Trophoblast cell (in vitro differentiated cells and primary cell): ENCODE measurements around the gene SOX9.

ENCODE experiments used
- DNase-seq, 2 donors: peaks; one replicate each; pipeline ENCODE4 v3.0.0-alpha.2; 2016
- H2AFZ ChIP-seq: 2 replicates; pipeline ENCODE4 v1.6.1; 2013; ENCODE audit warnings: low read length, moderate library complexity, mild to moderate bottlenecking; ENCODE audit not compliant: insufficient read depth, poor library complexity
- H2AK5ac ChIP-seq: 2 replicates; pipeline ENCODE4 v1.6.1; 2013; ENCODE audit warnings: mild to moderate bottlenecking, low read length
- H2BK120ac ChIP-seq: 2 replicates; pipeline ENCODE4 v1.6.1; 2013; ENCODE audit warnings: low read length, mild to moderate bottlenecking, moderate library complexity; ENCODE audit not compliant: insufficient read depth, poor library complexity
- H2BK12ac ChIP-seq: 2 replicates; pipeline ENCODE4 v1.6.1; 2013; ENCODE audit warnings: mild to moderate bottlenecking, low read length, moderate library complexity
- H2BK5ac ChIP-seq: 2 replicates; pipeline ENCODE4 v1.6.1; 2013; ENCODE audit warnings: low read length, low read depth, moderate library complexity, mild to moderate bottlenecking; ENCODE audit not compliant: poor library complexity
- H3K14ac ChIP-seq: 2 replicates; pipeline ENCODE4 v1.6.1; 2013; ENCODE audit warnings: mild to moderate bottlenecking, low read length
- H3K18ac ChIP-seq: 2 replicates; pipeline ENCODE4 v1.6.1; 2013; ENCODE audit warnings: mild to moderate bottlenecking, low read length
- H3K23ac ChIP-seq: 2 replicates; pipeline ENCODE4 v1.6.1; 2013; ENCODE audit warnings: low read length
- H3K27ac ChIP-seq: 2 replicates; pipeline ENCODE4 v1.5.1; 2013; ENCODE audit warnings: low read depth, mild to moderate bottlenecking, inconsistent platforms, low read length, moderate library complexity
- H3K27me3 ChIP-seq: 2 replicates; pipeline ENCODE4 v1.6.1; 2013; ENCODE audit warnings: inconsistent platforms, mild to moderate bottlenecking, low read length, moderate library complexity; ENCODE audit not compliant: insufficient read depth
- H3K36me3 ChIP-seq, 2 experiments: 1 replicate in 1 of 2; 2 replicates in 1 of 2; pipeline ENCODE4 v1.6.1; 2013; ENCODE audit warnings: low read length in 2 of 2, mild to moderate bottlenecking in 2 of 2, moderate library complexity in 1 of 2; ENCODE audit not compliant: insufficient read depth in 2 of 2, control insufficient read depth in 1 of 2
- H3K4ac ChIP-seq: 2 replicates; pipeline ENCODE4 v1.6.1; 2013; ENCODE audit warnings: low read depth, mild to moderate bottlenecking, low read length, moderate library complexity
- H3K4me1 ChIP-seq, 2 experiments: 1 replicate in 1 of 2; 2 replicates in 1 of 2; pipeline ENCODE4 v1.6.1; 2013; ENCODE audit warnings: low read length in 2 of 2, mild to moderate bottlenecking in 2 of 2, moderate library complexity in 1 of 2; ENCODE audit not compliant: insufficient read depth in 2 of 2, control insufficient read depth in 1 of 2
- H3K4me2 ChIP-seq: 2 replicates; pipeline ENCODE4 v1.6.1; 2013; ENCODE audit warnings: inconsistent platforms, mild to moderate bottlenecking, low read length, moderate library complexity
- H3K4me3 ChIP-seq: 2 replicates; pipeline ENCODE4 v1.5.1; 2013; ENCODE audit warnings: mild to moderate bottlenecking, low read depth, low read length, inconsistent platforms
- H3K79me1 ChIP-seq: one replicate; pipeline ENCODE4 v1.6.1; 2013; ENCODE audit warnings: low read length
- H3K79me2 ChIP-seq: 2 replicates; pipeline ENCODE4 v1.6.1; 2013; ENCODE audit warnings: low read length, mild to moderate bottlenecking; ENCODE audit not compliant: control insufficient read depth, insufficient read depth, poor library complexity
- H3K9ac ChIP-seq: 2 replicates; pipeline ENCODE4 v1.6.1; 2013; ENCODE audit warnings: mild to moderate bottlenecking, low read length
- H3K9me3 ChIP-seq: 2 replicates; pipeline ENCODE4 v1.6.1; 2013; ENCODE audit warnings: low read depth, mild to moderate bottlenecking, control low read depth, inconsistent platforms, low read length; ENCODE audit not compliant: insufficient read depth
- H4K12ac ChIP-seq: 2 replicates; pipeline ENCODE4 v1.6.1; 2013; ENCODE audit warnings: low read depth, mild to moderate bottlenecking, low read length, moderate library complexity
- H4K8ac ChIP-seq: 2 replicates; pipeline ENCODE4 v1.6.1; 2013; ENCODE audit warnings: low read depth, mild to moderate bottlenecking, low read length, moderate library complexity
- H4K91ac ChIP-seq: one replicate; pipeline ENCODE4 v1.6.1; 2013; ENCODE audit warnings: low read depth, mild to moderate bottlenecking, low read length, moderate library complexity
- WGBS: extraction: QIAGEN DNeasy Blood & Tissue Kit; methylation state at CpG from one replicate; pipeline ENCODE4 v1.1.7; 2013; ENCODE audit warnings: missing lambda C conversion rate; ENCODE audit not compliant: insufficient read length, insufficient coverage; ENCODE audit errors: extremely low coverage; 5-methylcytosine and 5-hydroxymethylcytosine counted together

The SOX9 gene

DNA sequence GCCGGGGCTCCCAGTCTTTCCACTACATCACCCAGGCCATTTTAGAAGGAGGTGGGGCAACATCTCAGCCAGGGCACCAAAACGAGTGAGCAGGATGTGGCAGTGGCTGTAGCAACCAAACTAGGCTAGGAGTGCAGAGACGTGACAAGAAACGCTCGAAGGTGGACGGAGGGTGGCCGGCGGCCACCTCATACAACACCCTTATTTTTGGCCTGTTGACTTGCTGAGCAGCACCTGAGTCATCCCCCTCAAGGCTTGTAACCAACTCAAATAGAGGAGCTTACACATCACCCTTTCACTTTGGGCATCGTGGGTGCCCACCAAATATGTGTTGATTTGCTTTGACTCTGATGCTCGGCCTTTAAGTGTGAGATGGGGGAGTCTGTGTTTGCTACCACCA is 23.7 kb upstream of the SOX9 start:
- DNase-seq = no peak
- H2BK5ac ChIP-seq = no peak overlapping the region
- H2BK120ac ChIP-seq = no peak overlapping the region
- no peaks in the 10 kb centered on the region for H3K27me3 ChIP-seq
- H3K4me1 ChIP-seq = no peaks in the 10 kb centered on the region
- no peak overlapping the region for H3K14ac ChIP-seq
- no peak overlapping the region for H3K4me2 ChIP-seq
- H3K4me3 ChIP-seq = no peak overlapping the region
- WGBS = no CpG with 5 or more reads among the region's 10 CpGs
- H4K8ac ChIP-seq = no peak overlapping the region
- no peaks in the 10 kb centered on the region for H3K36me3 ChIP-seq
- H2BK12ac ChIP-seq = no peak overlapping the region
- no peak overlapping the region for H2AFZ ChIP-seq
- no peak overlapping the region for H3K18ac ChIP-seq
- H3K4ac ChIP-seq = no peak overlapping the region
- H3K79me1 ChIP-seq = no peaks in the 10 kb centered on the region
- no peaks in the 10 kb centered on the region for H3K9me3 ChIP-seq
- no peak overlapping the region for H4K12ac ChIP-seq
- H3K9ac ChIP-seq = no peak overlapping the region
- H3K23ac ChIP-seq = no peak overlapping the region
- no peak overlapping the region for H4K91ac ChIP-seq
- H2AK5ac ChIP-seq = no peak overlapping the region
- H3K79me2 ChIP-seq = no peaks in the 10 kb centered on the region
- no peak overlapping the region for H3K27ac ChIP-seq

DNA sequence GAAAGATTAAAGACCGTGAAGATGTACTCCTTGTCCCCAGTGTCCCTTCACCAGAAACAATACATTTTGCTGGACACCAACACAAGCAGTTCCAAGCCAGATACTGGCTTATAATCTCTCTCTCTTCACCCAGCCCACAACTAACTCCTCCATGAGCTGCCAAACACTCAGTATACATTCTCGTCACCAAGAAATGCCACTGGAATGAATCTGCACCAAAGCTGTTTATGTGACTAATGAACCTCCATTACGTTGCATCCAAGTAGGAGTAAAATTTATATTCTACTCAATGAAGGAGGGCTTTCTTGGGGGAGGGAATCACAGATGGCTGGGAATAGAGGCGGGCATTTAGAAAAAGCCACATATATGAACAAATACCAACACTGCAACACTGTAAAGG is 20.9 kb upstream of the SOX9 start:
- DNase-seq = no peak
- no CpG with 5 or more reads among the region's 4 CpGs for WGBS

DNA sequence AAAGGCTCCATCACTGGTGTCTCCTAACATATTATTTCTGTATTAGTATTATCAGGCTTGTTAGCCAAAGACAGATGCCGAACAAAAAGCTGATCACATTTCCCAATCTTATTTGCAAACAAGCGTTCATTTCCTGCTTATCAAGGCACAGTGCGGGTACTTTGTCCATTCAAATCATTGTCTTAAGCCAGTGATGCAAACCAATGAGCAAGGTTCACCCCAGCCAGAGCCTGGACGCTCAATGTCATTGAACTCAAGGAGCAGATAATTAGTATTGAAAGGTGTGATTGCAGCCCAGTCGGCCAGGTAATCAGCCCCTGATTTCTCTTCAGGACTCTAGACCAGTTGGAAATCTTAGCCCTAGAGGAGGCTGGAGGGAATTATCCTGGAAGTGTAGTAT is 20.4 kb upstream of the SOX9 start:
- no peak overlapping the region for H3K4me2 ChIP-seq
- H3K23ac ChIP-seq = no peak overlapping the region
- no peak overlapping the region for H2BK12ac ChIP-seq
- H2BK120ac ChIP-seq = no peak overlapping the region
- H3K4me3 ChIP-seq = no peak overlapping the region
- H4K8ac ChIP-seq = no peak overlapping the region
- no peaks in the 10 kb centered on the region for H3K79me2 ChIP-seq
- H3K27ac ChIP-seq = no peak overlapping the region
- no peaks in the 10 kb centered on the region for H3K27me3 ChIP-seq
- H3K9me3 ChIP-seq = no peaks in the 10 kb centered on the region
- no peak overlapping the region for H3K9ac ChIP-seq
- no peak overlapping the region for H2AK5ac ChIP-seq
- no peak overlapping the region for H2BK5ac ChIP-seq
- H3K36me3 ChIP-seq = no peaks in the 10 kb centered on the region
- no peak overlapping the region for H3K18ac ChIP-seq
- H4K91ac ChIP-seq = no peak overlapping the region
- no peak overlapping the region for H3K4ac ChIP-seq
- H2AFZ ChIP-seq = no peak overlapping the region
- no peak for DNase-seq
- no peak overlapping the region for H3K14ac ChIP-seq
- H3K4me1 ChIP-seq = peaks cover 2% of the 10 kb centered on the region in 2 experiments
- no peak overlapping the region for H4K12ac ChIP-seq
- no CpG with 5 or more reads among the region's 5 CpGs for WGBS
- no peaks in the 10 kb centered on the region for H3K79me1 ChIP-seq

More for the DNA sequence above, 20.9 kb upstream of the SOX9 start:
- Histone ChIP-seq H2AK5ac (no peak overlapping the region), H3K4me3 (no peak overlapping the region), H3K18ac (no peak overlapping the region), H4K12ac (no peak overlapping the region), H3K79me2 (no peaks in the 10 kb centered on the region), H3K14ac (no peak overlapping the region), H3K79me1 (no peaks in the 10 kb centered on the region), H3K9ac (no peak overlapping the region), H4K8ac (no peak overlapping the region), H2BK12ac (no peak overlapping the region), H2AFZ (no peak overlapping the region), H3K36me3 (no peaks in the 10 kb centered on the region), H2BK5ac (no peak overlapping the region), H3K27me3 (no peaks in the 10 kb centered on the region), H3K4me2 (no peak overlapping the region), H2BK120ac (no peak overlapping the region), H3K4ac (no peak overlapping the region), H3K9me3 (no peaks in the 10 kb centered on the region), H3K4me1 (peaks cover 2% of the 10 kb centered on the region in 2 experiments), H3K23ac (no peak overlapping the region), H3K27ac (no peak overlapping the region), H4K91ac (no peak overlapping the region)

DNA sequence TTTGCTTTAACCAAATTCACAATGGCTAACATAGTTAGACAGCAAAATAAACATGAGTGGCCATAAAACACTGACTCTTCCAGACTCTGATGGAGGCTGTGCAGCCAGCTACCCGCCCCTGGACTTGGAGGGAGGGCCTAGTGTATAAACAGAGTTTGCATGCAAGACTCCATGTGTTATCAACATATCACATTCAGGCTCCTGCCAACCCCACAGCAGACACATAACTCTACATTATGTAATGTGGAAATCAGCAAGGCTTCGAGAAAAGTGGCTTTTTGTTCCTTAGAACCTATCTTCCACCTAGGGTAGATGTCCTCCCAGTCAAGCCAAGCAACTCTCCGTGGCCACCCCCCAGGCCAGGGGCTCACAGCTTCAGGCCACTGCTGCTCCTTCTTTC is 19.3 kb upstream of the SOX9 start:
- H2BK5ac ChIP-seq = no peak overlapping the region
- no peak for DNase-seq
- no peak overlapping the region for H4K8ac ChIP-seq
- H2BK120ac ChIP-seq = no peak overlapping the region
- no peaks in the 10 kb centered on the region for H3K9me3 ChIP-seq
- H3K18ac ChIP-seq = no peak overlapping the region
- H3K79me1 ChIP-seq = no peaks in the 10 kb centered on the region
- H4K91ac ChIP-seq = no peak overlapping the region
- H3K27me3 ChIP-seq = no peaks in the 10 kb centered on the region
- no peak overlapping the region for H3K9ac ChIP-seq
- H3K4me2 ChIP-seq = no peak overlapping the region
- H3K4me1 ChIP-seq = peaks cover 2% of the 10 kb centered on the region in 2 experiments
- no peak overlapping the region for H3K4me3 ChIP-seq
- no peak overlapping the region for H2AFZ ChIP-seq
- no peak overlapping the region for H3K27ac ChIP-seq
- no peak overlapping the region for H2BK12ac ChIP-seq
- no peak overlapping the region for H4K12ac ChIP-seq
- WGBS = no CpG with 5 or more reads among the region's 3 CpGs
- H3K4ac ChIP-seq = no peak overlapping the region
- H3K79me2 ChIP-seq = no peaks in the 10 kb centered on the region
- no peak overlapping the region for H3K23ac ChIP-seq
- H3K36me3 ChIP-seq = no peaks in the 10 kb centered on the region
- no peak overlapping the region for H3K14ac ChIP-seq
- no peak overlapping the region for H2AK5ac ChIP-seq
